PC-3 (cell line): ENCODE data around the gene PGBD5. TPM values are rescaled to one million over a fixed set of nuclear protein-coding genes. Genes with fewer than 3 reads are reported as not detected.

Experiments
- ATAC-seq: fragments of 200-7000 bp; cut with Tn5 transposase; 2 replicates; pipeline ENCODE4 v1.9.1; 2020; ENCODE audit warnings: mild to moderate bottlenecking, moderate library complexity
- BruUV-seq: library from RNA; stranded (reverse); fragments of 400-500 nt; replicated peaks from 2 replicates; lab custom pipeline; 2021; lab: Mats Ljungman, UMichigan
- CTCF ChIA-PET: fragments of 300-600 bp; sonication (Branson Sonifier 250); formaldehyde crosslinking; loops from one replicate; lab custom pipeline; 2022; ENCODE audit warnings: antibody characterized with exemption; lab: Charles Lee
- POLR2A ChIA-PET: fragments of 300-600 bp; sonication (Branson Sonifier 250); formaldehyde crosslinking; loops from one replicate; lab custom pipeline; 2022; ENCODE audit warnings: antibody characterized with exemption; ENCODE audit not compliant: unreplicated experiment; lab: Charles Lee
- DNase-seq: peaks from one replicate; pipeline ENCODE4 v3.0.0-alpha.2; 2015
- H2AFZ ChIP-seq: fragments of 300-600 bp; sonication (generic); 2 replicates; pipeline ENCODE4 v1.6.0; 2016; ENCODE audit warnings: antibody characterized with exemption, low read length
- H3F3A ChIP-seq: fragments of 300-600 bp; sonication (generic); one replicate; pipeline ENCODE4 v1.6.0; 2017; ENCODE audit warnings: antibody characterized with exemption, low read length, control low read depth, mild to moderate bottlenecking; ENCODE audit not compliant: unreplicated experiment
- H3K27ac ChIP-seq: fragments of 300-600 bp; sonication (generic); 2 replicates; pipeline ENCODE4 v1.5.1; 2016; ENCODE audit warnings: mild to moderate bottlenecking, low read length
- H3K27me3 ChIP-seq: fragments of 300-600 bp; sonication (generic); 2 replicates; pipeline ENCODE4 v1.6.1; 2016; ENCODE audit warnings: low read length, mixed read lengths
- H3K36me3 ChIP-seq: fragments of 300-600 bp; sonication (generic); 2 replicates; pipeline ENCODE4 v1.6.1; 2016; ENCODE audit warnings: low read depth, mixed run types, low read length, mixed read lengths
- H3K4me1 ChIP-seq: fragments of 300-600 bp; sonication (generic); 2 replicates; pipeline ENCODE4 v1.5.1; 2016; ENCODE audit warnings: low read length; ENCODE audit not compliant: insufficient read depth
- H3K4me2 ChIP-seq: fragments of 300-600 bp; sonication (generic); 2 replicates; pipeline ENCODE4 v1.6.0; 2016; ENCODE audit warnings: low read length
- H3K4me3 ChIP-seq: fragments of 300-600 bp; sonication (generic); 2 replicates; pipeline ENCODE4 v1.5.1; 2016; ENCODE audit warnings: mild to moderate bottlenecking, low read length, mixed read lengths
- H3K79me2 ChIP-seq: fragments of 300-600 bp; sonication (generic); 2 replicates; pipeline ENCODE4 v1.6.1; 2017; ENCODE audit warnings: low read length, mixed read lengths
- H3K9ac ChIP-seq: fragments of 300-600 bp; sonication (generic); 2 replicates; pipeline ENCODE4 v1.6.0; 2016; ENCODE audit warnings: mild to moderate bottlenecking, low read length
- H3K9me2 ChIP-seq: fragments of 300-600 bp; sonication (generic); replicated peaks from 2 replicates; pipeline ENCODE4 v1.6.1; 2016; ENCODE audit warnings: mixed run types, low read length, mixed read lengths
- H3K9me3 ChIP-seq: fragments of 300-600 bp; sonication (generic); 2 replicates; pipeline ENCODE4 v1.6.1; 2016; ENCODE audit warnings: low read length, mixed read lengths
- H4K20me1 ChIP-seq: fragments of 300-600 bp; sonication (generic); 2 replicates; pipeline ENCODE4 v1.6.1; 2016; ENCODE audit warnings: low read length, mixed read lengths
- CTCF ChIP-seq: fragments of 300-600 bp; sonication (generic); conservative IDR thresholded peaks from 2 replicates; pipeline ENCODE4 v1.5.1; 2017; ENCODE audit warnings: antibody characterized with exemption, low read depth, mild to moderate bottlenecking, low read length
- EZH2 ChIP-seq: fragments of 300-600 bp; sonication (generic); IDR thresholded peaks from one replicate; pipeline ENCODE4 v1.6.1; 2017; ENCODE audit warnings: antibody characterized with exemption, mild to moderate bottlenecking, low read length; ENCODE audit not compliant: unreplicated experiment
- EZH2phosphoT487 ChIP-seq: fragments of 300-600 bp; sonication (generic); IDR thresholded peaks from 2 replicates; pipeline ENCODE4 v1.6.1; 2018; ENCODE audit warnings: mild to moderate bottlenecking, antibody characterized with exemption, low read length, borderline replicate concordance
- intact Hi-C: fragments of 100-400 bp; cut with micrococcal nuclease; formaldehyde crosslinking; loops from 2 replicates; pipeline ENCODE4 v1.9.0; 2023
- total RNA-seq: library from RNA; depleted of rRNA; stranded (reverse); fragments of >200 nt; gene quantifications from 2 replicates; pipeline ENCODE4 v1.2.3, GENCODE V29; 2014

PGBD5 gene
- total RNA-seq, 1 experiment from 2014 or later: under 0.01 TPM

DNA sequence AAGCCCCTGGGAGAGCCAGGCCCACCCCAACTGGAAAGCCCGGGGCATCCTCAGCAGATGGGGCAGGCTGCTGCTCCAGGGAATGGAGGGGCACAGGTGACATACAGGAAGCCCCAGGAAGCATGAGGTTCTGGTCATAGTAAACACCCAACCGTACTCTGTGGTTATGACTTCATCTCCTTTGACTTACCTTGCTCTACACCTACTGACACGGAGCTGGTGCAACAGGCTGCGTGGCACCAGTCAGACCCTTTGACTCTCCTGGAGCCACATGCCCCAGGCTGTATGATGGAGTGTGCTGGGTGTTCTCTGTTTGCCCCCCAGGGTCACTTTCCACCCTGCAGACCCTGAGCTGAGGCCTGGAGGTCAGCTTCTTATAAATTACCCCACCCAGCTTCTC lies 72.1 kb downstream of the PGBD5 start:
- Histone ChIP-seq H2AFZ (no peak overlapping the region), H4K20me1 (no peaks in the 10 kb centered on the region), H3K4me1 (no peaks in the 10 kb centered on the region), H3K27me3 (peaks cover 69% of the 10 kb centered on the region), H3K9me2 (no peaks in the 10 kb centered on the region), H3K27ac (no peak overlapping the region), H3K4me2 (no peak overlapping the region), H3F3A (no peaks in the 10 kb centered on the region), H3K9me3 (no peaks in the 10 kb centered on the region), H3K79me2 (no peaks in the 10 kb centered on the region), H3K9ac (no peak overlapping the region), H3K4me3 (no peak overlapping the region), H3K36me3 (no peaks in the 10 kb centered on the region)
- no TSS peak for BruUV-seq
- CTCF ChIA-PET: no interaction called here
- no peak for DNase-seq
- ATAC-seq: no peak
- intact Hi-C loops: no loop called here
- TF ChIP-seq EZH2: no peak
- TF ChIP-seq CTCF: no peak
- TF ChIP-seq EZH2phosphoT487: no peak
- POLR2A ChIA-PET: no interaction called here

DNA sequence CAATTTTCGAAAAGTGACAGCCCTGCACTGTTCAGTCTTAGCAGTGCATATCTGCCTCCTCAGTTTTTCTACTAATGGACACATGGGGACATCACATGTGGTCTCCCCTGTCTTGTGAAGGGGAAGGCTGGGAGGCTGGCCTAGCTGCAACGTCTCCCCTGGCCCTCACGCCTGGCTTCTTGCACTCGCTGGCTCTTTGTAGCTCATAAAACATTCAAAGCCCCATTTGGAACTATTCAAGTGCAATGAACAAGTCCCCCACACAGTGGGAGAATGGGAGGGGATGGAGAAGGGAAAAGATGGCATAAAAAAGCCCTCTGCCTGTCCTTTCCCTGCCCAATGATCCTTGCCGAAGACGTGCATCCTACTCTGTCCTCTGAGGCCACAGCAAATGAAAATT lies 73.6 kb downstream of the PGBD5 start:
- Histone ChIP-seq H3K4me2 (no peak overlapping the region), H3K36me3 (no peaks in the 10 kb centered on the region), H3K4me1 (no peaks in the 10 kb centered on the region), H4K20me1 (no peaks in the 10 kb centered on the region), H3K27ac (no peak overlapping the region), H3K9ac (no peak overlapping the region), H3K79me2 (no peaks in the 10 kb centered on the region), H3K4me3 (no peak overlapping the region), H2AFZ (no peak overlapping the region), H3K9me3 (no peaks in the 10 kb centered on the region), H3K27me3 (peaks cover 84% of the 10 kb centered on the region), H3K9me2 (no peaks in the 10 kb centered on the region), H3F3A (no peaks in the 10 kb centered on the region)
- DNase-seq: no peak
- ATAC-seq: no peak
- BruUV-seq: no TSS peak
- TF ChIP-seq EZH2 (no peak), CTCF (no peak), EZH2phosphoT487 (no peak)
- ChIA-PET CTCF (no interaction called here), POLR2A (no interaction called here)
- intact Hi-C loops: no loop called here

DNA sequence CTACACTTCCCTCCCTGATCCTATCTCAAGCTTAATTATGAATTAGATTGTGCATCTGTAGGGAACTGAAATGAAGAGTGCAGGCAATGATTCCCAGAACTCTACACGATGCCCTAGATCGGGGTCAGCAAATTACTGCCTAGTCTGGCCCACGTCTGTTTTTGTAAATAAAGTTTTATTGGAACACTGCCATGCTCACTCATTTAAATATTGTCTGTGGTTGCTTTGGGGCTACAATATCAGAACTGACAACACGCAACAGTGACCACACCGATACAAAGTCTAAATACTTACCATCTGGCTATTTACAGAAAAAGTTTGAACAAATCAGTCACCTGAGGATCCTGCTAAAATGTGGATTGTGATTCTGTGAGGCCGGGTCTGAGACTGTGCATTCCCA lies 74.1 kb downstream of the PGBD5 start:
- no peak for TF ChIP-seq CTCF
- TF ChIP-seq EZH2: no peak
- no peak for TF ChIP-seq EZH2phosphoT487
- BruUV-seq: no TSS peak

More for the DNA sequence above, 74.1 kb downstream of the PGBD5 start:
- Histone ChIP-seq H3K79me2 (no peaks in the 10 kb centered on the region), H3K4me3 (no peak overlapping the region), H3K36me3 (no peaks in the 10 kb centered on the region), H3K9me2 (no peaks in the 10 kb centered on the region), H3K9me3 (no peaks in the 10 kb centered on the region), H3F3A (no peaks in the 10 kb centered on the region), H2AFZ (no peak overlapping the region), H3K9ac (no peak overlapping the region), H3K27ac (no peak overlapping the region), H3K4me2 (no peak overlapping the region), H4K20me1 (no peaks in the 10 kb centered on the region), H3K4me1 (no peaks in the 10 kb centered on the region), H3K27me3 (peaks cover 84% of the 10 kb centered on the region)
- no peak for ATAC-seq
- DNase-seq: no peak
- POLR2A ChIA-PET: no interaction called here
- intact Hi-C loops: no loop called here
- CTCF ChIA-PET: no interaction called here
